Activated T-cell treated with anti-CD3 and anti-CD28 coated beads, Interleukin-2, amount 50 U/mL, for 48 hours (primary cell): ENCODE measurements around the gene ACAT2.
A peak's percentile ranks its signal among the peaks of the same experiment; 100 is the strongest.
"Not testable (repeated sequence)": the region's sequence is repeated elsewhere in the genome, so short reads cannot be mapped to it uniquely, and the experiment has no call there.

Source experiments
- DNase-seq, 2 experiments: peaks; one replicate each; pipeline ENCODE4 v3.0.0-alpha.2; 2020

ACAT2 gene

DNA sequence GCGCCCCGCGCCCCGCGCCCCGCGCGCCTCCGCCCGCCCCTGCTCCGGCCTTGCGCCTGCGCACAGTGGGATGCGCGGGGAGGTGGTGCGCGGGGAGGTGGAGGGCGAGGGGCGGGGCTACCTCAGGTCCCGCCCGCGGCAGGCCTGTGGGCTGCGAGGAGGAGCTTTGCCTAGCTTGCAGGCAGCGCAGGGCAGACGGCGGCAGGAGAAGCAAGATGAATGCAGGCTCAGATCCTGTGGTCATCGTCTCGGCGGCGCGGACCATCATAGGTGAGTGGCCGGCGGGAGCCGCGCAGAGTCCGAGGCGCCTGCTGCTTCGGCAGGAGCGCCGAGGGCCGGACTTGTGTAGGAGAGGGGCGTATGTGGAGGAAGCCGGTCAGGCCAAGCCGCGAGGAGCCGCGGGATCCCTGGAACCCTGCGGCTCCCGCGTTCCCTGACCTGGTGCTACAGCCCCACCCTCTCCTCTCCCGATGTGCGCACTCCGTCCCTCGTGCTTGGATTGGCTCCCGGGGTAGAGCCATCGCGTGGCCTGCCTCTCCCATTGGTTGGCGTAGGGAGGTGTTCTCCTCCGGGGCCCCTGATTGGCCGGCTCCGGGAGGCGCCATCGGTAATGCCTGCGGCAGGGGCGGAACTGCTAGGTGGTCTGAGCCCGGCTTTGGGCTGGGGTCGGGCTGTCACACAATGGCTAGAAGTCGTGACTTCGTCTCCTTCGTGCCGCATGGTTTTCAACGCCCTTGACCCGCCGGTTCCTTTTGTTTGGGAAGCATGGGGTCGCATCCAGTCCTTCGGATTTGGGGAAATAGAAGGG, at the start of gene ACAT2:
TSS of gene ACAT2 (plus strand) at position 173 of the 808 bp plus-strand sequence. CDS start at position 216, 43 bp downstream.
- DNase-seq: peak; percentile 91 to 93

DNA sequence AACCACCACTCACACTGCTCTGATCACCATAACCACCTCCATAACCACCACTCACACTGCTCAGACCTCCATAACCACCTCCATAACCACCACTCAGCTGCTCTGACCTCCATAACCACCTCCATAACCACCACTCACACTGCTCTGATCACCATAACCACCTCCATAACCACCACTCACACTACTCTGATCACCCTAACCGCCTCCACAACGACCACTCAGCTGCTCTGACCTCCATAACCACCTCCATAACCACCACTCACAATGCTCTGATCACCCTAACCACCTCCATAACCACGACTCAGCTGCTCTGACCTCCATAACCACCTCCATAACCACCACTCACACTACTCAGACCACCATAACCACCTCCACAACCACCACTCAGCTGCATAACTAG, 49.5 kb upstream of the ACAT2 start:
- not testable (repeated sequence) for DNase-seq

DNA sequence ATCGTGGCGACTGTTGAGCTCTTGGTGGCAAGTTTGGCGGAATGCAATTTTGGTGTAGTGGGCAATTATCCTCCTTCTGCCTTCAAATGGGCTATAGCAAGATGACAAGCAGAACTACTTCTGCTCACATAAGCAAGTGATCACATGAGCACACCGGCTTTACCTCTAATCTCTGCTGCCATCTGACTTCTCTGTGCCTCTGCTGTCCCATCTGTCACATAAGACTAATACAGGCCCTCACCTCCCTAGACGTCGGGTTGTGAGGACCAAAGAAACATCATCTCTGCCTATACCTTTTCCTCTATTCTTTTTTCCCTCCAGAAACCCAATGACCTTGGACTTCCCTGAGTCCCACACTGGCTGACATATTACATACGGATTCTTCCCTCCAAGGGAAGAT, 47.9 kb upstream of the ACAT2 start:
- DNase-seq: no peak

DNA sequence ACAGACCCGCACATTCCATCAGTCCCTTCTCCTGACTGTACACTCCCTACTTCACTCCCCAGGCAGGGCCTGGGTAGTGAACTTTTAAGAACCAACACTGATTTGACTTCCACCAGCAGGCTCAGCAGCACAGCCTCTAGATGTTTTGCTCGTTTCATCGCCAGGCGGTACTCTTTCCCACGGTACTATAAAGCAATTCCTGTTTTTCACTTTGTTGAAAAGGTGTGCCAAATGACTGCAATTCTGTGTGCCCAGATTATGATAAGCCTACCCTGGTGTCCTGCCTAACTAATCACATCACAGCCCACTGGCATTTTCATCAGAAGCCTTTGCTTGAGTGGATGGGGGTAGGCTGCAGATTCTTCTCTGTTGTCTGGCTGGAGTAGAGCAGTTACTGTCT, 47.4 kb upstream of the ACAT2 start:
- no peak for DNase-seq

DNA sequence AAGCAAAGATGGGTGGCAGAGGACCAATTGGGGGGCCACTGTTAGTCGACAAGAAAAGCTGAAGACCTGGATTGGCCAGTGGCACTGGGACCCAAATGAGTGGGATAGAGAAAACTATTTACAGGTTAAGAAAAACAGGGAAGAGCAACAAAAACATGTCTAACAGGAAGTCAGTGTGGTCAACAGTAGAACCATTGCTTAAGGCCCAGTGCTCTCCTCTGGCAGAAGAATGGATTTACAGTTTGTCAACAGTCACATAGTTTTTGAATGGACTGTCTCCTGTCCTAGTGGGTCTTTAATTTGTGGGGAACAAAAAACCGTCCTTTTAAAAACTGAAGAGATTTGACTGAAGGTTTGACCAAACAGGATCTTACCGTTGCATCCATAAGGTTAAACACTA, 46.7 kb upstream of the ACAT2 start:
- DNase-seq: no peak

DNA sequence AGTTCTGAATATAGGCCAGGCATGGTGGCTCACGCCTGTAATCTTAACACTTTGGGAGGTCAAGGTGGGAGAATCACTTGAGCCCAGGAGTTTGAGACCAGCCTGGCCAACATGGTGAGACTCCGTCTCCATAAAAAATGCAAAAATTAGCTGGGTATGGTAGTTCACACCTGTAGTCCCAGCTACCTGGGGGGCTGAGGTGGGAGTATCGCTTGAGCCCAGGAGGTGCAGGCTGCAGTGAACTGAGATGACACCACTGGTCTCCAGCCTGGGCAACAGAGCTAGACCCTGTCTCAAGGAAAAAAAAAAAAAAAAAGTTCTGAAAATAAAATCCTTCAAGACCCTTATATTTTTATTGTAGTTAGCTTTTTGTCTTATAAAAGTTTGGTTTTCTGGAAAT, 46.2 kb upstream of the ACAT2 start:
- DNase-seq: no peak

DNA sequence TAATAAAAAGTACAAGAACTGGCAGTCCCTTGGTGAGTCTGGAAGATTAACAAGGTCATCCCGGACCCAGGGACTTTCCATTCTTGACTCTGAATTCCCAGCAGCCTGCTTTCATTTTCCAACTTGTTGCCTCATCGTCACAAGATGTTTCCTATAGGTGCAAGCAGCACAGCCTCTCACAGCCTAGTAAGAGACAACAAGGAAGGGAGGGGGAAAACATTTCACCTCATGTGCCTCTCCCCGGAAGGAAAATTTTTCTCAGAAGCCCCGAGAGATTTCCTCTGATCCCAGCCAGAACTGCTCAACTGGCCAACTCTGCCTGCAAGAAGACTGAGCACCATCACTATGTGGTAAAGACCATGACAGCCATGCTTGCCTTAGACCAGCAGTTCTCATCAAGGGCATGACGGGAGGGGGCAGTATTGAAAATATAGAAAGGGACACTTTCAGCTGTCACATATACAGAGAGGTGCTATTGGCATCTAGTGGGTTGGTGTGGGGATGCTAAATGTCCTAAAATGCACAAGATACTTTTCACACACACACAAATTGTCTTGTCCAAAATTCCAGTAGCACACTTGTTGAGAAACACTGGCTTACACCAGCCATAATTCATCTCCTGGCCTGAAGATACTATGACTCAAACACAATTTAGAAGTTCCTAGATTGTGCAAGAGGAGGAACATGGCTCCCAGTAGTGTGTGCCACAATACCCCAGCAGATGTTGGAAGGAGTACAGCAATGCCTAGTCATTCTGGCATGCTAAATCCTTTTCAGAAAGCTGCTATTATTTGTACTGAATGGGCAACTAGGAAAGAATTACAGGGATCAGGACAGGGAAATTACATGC, 45.4 kb upstream of the ACAT2 start:
- no peak for DNase-seq

DNA sequence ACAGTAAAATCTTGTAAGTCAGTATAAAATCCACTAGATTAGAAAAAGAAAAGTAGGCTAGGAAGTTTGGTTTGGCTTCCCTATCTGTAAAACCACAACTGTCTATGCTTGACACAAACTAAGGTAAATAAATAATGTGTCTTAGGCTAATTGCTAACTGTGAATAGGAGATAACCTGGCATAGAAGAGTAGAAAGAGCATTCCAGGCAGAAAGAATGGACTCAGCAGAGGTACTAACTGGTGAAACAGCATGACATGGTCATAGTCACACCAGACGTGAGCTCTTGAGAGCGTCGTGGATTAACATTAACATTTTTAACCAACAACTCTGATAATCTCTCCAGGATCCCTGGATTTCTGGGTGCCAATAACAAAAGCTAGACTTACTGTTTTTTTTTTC, 43.2 kb upstream of the ACAT2 start:
- DNase-seq: no peak

DNA sequence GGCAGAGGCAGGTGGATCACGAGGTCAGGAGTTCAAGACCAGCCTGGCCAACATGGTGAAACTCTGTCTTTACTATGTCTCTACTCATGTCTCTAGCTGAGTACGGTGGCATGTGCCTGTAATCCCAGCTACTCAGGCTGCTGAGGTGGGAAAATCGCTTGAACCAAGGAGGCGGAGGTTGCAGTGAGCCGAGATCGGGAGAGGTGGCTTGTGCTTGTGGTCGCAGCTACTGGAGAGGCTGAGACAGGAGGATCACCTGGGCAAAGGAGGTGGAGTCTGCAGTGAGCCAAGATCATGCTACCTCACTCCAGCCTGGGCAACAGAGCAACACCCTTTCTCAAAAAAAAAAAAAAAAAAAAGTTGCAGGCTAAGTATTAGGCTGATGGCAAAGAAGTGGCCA, 42.6 kb upstream of the ACAT2 start:
- no peak for DNase-seq

DNA sequence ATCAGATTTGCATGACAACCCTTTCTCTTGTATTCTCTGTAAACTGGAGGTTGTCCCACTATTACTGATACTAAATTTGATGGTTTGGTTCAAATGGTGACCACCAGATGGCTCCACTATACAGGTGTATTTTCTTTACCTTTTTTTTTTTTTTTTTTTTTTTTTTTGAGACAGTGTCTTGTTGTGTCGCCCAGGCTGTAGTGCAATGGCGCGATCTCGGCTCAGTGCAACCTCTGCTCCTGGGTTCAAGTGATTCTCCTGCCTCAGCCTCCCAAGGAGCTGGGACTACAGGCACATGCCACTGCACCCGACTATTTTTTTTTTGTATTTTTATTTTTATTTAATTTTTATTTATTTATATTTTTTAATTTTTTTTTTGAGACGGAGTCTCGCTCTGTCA, 41.1 kb upstream of the ACAT2 start:
- DNase-seq: no peak

DNA sequence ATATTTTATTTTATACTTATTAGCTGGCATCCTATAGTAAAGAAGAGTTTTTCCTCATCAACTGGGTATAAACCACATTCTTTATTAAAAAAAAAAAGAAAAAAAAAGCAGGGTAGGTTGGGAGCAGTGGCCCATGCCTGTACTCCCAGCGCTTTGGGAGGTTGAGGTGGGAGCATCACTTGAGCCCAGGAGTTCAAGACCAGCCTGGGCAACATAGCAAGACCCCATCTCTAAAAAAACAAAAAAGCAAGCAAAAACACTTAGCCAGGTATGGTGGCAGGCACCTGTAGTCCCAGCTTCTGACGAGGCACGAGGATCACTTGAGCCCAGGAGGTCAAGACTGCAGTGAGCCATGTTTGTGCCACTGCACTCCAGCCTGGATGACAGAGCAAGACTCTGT, 39.9 kb upstream of the ACAT2 start:
- not testable (repeated sequence) for DNase-seq

DNA sequence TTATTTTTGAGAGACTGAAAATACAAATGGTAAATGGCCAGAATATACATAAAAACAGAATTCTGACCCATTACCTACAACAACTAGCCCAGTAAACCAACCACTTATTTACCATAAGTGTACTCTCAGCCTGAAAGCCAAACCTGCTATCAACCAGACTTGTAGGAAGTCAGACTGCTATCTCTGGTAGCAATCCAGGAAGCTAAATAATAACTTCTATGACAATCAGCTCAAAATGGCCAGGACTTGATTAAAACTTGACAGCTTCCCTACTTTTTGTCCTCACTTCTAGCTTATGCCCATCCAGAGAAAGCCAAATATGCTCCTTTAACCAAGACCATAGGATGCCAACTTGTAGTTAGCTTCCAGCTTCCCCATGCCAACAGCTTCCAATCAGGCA, 39.2 kb upstream of the ACAT2 start:
- no peak for DNase-seq

DNA sequence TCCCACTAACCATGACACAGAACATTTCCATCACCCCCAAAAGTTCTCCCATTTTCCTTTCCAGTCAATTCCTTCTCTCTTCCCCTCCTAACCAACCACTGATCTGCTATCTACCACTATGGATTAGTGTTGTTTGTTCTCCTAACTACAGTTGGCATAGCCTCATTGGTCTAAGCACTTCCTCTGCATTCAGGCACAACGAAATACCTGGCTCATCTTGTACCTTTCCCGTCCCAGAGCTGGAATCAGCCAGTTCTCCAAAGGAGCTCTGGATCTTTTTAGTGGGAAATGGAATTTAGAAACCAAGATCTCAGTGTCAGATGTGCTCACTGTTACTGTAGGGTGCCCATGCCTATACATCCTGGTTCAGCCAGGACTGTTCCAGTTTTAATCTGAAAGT, 38.6 kb upstream of the ACAT2 start:
- no peak for DNase-seq

DNA sequence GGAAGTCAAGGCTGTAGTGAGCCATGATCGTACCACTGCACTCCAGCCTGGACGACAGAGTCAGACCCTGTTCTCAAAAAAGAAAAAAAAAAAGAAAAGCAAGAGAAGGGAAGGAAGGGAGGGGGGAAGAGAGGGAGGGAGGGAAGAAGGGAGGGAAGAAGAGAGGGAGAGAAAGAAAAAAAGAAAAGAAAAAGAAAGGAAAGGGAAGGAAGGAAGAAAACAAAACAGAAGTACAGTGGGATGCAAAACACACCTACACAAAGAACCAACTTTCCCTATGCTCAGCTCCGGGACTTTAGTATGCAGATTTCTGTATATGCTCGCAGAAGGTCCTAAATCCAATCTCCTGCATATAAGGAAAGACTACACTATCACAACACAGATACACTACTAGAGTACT, 37.1 kb upstream of the ACAT2 start:
- DNase-seq: no peak

DNA sequence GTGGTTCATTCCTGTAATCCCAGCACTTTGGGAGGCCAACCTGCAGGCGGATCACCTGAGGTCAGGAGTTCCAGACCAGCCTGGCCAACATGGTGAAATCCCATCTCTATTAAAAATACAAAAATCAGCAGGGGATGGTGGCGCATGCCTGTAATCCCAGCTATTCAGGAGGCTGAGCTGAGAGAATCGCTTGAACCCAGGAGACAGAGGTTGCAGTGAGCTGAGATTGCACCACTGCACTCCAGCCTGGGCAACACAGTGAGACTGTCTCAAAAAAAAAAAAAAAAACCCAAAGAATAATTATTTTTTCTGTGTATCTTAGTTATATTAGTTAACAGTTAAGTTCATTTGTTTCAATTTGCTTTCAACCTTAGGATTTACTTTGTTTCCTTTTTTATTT, 36.6 kb upstream of the ACAT2 start:
- not testable (repeated sequence) for DNase-seq

DNA sequence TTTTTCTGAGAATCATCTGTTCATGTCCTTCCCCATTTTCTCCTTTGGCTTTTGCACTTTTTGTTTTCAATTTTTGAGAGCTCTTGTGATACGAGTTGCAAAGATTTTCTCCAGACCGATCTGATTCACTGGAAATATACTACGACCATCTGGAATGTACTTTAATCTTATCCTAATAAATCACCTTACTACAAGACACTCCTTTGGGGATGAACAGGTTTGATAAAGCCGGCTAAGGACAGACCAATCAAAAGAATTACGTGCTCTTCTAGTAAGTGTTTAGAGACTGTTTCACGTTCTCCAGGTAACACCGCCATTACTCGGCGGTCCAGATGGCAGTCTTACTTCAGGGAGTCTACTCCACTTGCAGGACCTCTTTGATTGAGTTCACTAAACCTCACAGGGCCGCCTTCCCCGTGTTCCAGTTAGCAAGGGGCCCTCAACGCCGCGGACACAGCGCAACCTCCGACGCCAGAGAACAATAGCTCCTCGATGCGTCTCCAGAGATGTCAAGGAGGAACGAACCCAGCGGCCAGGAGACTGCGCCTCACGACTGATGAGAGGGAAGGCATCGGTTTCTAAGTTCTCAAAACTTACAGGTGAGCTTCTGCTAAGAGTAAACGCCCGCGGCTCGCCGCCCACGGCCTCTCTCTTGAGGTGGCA, 35.5 kb upstream of the ACAT2 start:
- no peak for DNase-seq

DNA sequence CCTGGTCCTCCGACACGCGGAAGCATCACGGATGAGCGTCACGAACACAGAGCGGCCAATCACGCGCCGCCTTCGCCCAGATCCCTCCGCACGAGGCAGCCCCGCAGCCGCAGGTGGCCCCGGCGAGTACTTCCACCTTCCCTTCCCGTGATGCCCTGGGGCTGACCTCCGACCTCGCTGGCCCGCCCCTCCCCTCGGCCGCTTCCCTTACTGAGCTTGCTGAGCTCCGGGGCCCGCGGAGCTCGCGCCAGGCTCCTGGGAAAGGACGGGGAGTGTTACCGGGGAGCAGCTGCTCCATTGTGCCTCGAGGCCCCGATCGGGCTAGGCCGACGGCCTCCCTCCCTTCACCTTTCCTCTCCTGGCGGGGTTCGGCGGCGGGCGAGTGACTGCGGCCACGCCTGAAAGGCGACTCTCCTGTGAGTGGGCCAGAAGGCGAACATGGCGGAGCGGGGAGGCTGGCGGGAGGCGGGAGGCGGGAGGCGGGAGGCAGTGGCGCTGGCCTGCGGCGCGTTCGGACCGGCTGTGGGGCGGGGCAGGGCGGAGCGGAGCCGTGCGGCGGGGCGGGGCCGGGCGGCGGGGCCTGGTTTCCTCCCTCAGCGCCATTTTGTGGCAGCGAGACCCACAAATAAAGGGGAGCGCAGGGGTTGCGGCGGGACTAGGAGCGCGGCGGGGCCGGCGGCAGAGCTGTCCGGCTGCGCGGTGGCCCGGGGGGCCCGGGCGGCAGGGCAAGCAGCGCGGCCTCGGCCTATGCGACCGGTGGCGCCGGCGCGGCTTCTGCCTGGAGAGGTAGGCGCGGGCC, 34.7 kb upstream of the ACAT2 start, which contains the start of gene WTAP:
TSS of gene WTAP (plus strand) at position 589 of the 799 bp plus-strand sequence. CDS start 8,760 bp downstream, outside the sequence.
- DNase-seq: peak; percentile 96 to 97

DNA sequence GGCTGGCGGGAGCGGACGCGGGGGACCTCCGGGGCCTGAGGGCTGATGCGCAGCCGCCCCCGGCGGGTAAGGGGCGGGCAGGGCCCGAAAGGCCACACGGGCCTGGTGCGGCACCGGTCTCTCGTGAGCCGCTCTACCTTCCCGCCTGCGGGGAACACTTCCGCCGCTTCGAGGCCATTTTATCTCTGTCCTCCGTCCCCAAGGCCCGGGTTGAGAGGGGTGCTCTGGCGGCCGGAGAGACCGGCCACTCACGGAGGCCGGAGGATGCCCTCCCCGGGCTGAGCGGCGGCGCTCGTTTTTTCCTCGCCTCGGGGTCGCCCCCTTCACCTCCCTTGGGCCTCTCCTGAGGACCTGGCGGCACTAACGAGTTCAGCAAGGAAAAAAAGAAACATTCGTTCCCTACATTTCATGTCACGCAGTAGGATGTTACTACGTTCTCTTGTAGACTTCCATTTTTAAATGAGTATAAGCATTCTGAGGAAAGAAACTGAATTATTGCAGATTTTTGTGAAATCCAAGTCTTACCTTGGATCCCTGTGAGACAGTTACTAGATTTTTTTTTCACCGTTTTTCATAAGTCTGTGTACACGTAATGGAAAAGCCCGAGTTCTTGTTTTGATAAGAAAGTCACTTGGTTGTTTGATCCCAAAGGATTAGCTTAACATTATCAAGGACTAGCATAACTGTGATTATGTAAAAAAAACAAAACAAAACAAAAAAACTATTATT, 34.0 kb upstream of the ACAT2 start:
- DNase-seq: no peak

DNA sequence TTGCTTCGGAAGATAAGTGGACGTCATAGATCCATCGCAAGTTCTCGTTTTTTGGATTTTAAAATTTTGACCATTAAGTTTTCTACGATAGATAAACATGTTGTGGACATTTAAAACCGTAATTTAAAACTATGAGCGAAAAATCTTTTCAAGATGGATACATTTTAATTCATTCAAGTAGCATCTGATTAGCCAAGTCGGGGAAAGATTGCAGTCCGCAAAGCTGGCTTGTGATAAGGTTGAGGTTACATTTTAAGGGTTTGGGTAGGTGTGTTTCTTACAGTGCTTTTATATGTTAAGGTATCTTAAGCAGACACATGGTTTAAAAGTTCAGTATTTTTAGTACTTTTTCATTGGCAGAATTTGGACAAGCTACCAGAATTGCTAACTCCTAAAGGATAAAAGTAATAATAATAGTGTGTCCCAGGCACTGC, 33.3 kb upstream of the ACAT2 start:
- DNase-seq: no peak

DNA sequence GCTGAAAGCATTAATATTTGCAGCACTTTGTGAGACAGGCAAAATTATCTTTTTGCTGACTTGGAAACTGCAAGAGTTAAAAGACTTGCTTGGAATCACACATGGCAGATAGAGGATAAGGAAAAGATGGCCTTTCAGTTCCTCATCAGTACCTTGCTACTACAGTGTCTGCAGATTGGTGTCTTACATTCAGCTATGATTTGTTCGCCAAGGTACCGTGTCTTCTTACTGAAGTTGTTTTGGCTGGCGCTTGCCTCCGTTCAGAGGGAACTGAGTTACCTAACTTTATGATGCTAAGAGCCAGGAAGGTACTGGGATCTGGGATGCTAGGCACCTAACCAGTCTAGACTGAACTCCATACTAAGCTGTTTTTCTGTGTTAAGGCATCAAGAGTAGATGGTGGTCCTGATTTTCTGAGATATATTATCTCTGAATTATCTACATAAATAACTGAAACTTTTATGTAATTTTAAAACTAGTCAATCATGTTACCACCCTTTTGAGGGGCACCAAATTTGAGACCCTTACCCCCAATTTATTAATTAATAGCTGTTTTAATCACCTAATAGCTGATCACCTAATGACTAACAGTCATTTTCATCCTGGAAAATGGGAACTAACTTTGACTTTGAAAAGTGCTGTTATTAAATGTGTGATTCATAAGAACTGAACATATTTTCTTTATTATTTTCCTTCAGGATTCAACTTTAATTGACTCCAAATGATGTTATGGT, 32.1 kb upstream of the ACAT2 start:
- DNase-seq: no peak

DNA sequence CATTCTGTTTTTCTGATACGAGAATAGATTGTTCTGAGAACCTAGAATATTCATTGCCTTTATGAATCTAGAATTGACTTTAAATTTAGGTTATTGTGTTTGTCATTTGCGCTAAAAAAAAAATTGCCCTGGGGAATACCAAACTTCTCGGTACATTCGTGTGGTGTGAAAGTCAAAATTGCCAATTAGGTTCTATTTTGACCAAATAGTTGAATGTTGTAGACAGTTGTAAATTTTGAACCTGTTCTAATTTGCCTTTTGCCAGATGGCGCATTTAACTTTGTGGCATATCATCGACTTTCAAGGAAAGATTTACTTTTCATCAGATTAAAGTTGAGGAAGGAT, 31.5 kb upstream of the ACAT2 start:
- DNase-seq: no peak
